SH-SY5Y (cell line): ENCODE data around the gene MCRIP1.

Experiments used
- GATA2 ChIP-seq: IDR thresholded peaks from 2 replicates; pipeline ENCODE4 v1.6.1; 2011; ENCODE audit warnings: mild to moderate bottlenecking, low read depth, low read length
- GATA3 ChIP-seq: IDR thresholded peaks from 2 replicates; pipeline ENCODE4 v1.6.1; 2011; ENCODE audit warnings: low read depth, mild to moderate bottlenecking, low read length, moderate library complexity

Gene MCRIP1

DNA sequence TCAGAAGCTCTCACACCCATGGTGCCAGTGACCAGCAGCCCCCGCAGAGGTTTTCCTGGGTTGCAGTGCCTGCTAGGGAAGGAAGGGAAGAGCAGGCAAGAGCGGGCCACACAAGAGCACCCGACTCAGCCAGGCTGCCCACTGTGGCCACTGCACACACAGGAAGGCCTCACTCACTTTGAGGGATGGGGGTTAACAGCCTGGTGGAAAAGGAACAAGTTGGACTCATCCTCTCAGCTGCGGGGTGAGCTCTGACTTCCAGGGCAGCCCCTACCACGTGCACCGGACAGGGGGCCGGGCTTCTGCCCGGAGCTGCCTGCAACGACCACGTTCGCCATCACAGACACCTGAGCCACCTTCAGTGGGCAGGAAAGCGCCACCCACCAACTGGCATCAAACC is 19.1 kb upstream of the MCRIP1 start:
- no peak for TF ChIP-seq GATA2
- TF ChIP-seq GATA3 = no peak

DNA sequence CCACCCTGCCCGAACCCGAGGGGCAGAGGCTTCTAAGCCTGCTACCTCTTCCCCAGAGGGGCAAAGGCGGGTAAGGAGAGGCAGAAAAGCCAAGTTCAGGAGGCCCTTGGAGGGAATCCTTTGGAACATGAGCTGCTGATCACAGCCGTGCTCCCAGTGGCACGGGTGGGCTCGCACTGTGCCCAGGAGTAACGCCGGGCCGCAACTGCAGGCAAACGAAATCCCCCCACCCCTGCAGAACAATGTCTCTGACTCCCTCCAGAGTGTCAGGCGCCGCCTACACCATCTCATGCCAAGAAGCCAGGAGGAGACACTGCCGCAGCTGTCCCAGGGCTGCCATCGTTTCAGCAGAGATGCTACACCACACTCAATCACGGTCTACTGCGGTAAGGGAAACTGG is 18.3 kb upstream of the MCRIP1 start:
- no peak for TF ChIP-seq GATA3
- no peak for TF ChIP-seq GATA2

DNA sequence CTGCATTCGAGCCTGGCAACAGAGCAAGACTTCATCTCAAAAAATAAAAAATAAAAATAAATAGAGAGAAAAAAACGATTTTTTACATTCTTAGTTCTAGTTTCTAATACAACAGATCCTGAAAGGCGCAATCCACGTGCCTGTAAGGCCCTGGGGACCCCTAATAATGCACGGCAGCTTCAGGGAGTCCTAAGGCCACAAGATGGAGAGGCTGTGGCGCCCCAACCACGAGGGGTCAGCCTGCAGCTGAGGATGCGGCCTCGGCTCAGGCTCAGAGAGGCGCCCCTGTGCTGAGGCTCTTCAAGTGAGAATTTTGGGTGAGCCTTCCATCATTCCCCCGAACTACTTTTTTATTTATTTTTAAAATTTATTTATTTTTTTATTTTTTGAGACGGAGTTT is 16.4 kb upstream of the MCRIP1 start:
- no peak for TF ChIP-seq GATA2
- no peak for TF ChIP-seq GATA3

DNA sequence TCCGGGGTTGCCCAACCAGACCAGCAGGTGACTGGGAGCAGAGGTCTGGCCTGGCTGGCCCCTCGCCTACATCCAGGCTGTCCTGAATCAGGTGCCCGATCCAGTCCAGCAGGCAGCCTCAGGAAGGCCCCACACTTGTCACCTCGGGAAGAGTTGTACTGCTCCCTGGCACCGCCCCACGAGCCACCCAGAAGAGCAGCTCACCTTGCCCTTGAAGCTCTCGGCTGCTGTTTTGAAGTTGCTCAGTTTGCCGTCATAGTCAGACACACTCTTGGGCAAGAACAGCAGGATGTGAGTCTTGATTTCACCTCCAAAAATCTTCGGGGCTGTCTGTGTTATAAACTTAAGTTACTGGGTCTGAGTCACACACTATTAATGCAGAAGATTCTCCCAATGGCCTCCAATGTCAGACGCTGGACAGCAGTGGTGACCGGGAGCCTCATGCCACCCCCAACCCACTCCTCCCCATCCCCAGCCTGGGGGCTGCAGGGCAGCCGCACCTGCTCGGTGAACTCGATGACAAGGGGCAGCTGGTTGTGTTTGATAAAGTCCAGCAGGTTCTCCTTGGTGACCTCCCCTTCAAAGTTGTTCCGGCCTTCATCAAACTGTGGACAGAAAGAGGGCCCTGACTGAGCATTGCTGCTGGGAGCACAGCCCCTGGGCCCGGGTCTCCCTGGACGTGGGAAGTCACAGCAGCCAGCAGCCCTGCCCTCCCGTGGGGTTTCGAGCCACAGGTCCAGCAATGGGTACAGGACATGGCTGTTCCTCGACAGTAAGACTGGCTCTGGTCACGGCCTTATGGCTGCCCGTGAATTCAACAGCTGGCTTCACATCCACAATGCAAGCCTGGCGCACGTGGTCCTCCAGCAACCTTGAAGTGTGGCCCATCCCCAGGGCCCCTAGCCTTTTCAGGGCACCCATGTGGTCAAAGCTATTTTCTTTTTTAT is 13.9 kb upstream of the MCRIP1 start:
- TF ChIP-seq GATA3 (no peak), GATA2 (no peak)

DNA sequence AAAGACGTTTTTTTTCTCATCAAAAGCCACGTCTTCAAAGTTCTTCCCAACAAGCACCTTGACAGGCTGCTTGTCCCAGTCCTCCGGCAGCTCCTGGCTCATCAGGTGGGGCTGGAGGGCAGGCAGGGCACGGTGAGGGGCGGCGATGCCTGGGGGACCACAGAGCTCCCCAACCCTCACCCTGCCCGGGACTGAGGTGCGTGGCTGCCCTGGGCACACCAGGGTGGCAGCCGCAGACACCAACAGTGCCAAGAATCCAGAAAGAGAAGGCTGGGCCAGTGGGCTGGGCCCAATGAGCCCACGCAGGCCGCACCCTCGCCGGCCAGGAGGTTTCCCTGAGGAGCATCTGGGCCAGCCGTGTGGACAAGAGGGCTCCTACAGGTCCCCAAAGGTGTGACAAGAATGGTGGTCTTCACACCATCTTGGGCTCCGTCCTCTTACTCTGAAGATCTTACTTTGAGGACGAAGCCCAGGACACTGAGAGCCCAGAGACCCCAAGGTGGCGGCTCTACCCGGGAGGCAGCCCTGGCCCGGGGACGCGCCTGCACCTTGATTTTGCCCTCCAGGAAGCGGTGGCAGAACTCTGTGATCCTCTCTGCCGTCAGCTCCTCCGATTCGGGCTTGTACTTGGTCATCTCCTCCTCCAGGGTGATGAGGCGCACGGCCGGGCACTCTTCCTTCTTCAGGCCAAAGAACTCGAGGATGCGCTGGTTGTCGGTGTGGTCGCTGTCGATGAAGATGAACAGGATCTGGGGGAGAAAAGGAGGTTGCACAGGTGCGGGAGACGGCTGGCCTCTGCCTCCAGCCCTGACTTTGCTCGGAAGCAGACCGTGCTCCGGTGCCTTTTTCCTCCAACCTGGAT is 13.0 kb upstream of the MCRIP1 start:
- TF ChIP-seq GATA2 = no peak

DNA sequence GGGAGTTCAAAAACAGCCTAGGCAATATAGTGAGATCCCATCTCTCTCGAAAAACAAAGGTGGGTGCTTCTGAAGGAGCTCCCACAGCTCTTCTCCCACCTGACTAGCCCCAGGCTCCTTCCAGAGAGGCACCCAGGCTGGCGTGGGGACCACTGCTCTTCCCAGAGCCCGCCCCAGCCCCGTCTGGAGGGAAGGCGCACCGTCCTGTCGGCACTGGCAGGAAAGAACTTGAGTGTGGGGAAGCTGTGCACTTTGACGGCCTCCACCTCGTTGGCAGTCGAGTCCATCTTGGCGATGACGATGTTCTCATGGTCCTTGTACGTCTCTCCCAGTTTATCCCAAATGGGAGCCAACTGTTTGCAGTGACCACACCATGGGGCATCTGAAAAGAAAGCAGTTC is 12.3 kb upstream of the MCRIP1 start:
- no peak for TF ChIP-seq GATA2
- TF ChIP-seq GATA3 = no peak

DNA sequence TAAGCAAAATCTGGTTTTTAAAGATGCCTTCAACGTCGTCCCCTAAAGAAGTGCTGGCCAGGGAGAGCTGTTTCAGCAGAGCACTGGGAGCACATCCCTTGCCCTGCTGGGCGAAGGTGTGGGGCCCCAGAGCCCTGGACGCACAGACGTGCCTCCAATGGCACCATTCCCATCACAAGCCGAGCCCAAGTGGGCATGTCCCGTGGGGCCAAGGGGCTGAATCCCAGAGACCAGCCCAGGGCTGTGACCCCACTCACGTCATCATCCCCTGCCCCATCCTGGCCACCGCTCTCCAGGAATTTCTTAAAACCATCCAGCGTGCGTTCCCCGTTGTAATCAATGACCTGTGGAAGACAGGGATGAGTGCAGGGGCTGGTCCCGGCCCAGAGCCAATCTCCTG is 11.8 kb upstream of the MCRIP1 start:
- no peak for TF ChIP-seq GATA2
- no peak for TF ChIP-seq GATA3

DNA sequence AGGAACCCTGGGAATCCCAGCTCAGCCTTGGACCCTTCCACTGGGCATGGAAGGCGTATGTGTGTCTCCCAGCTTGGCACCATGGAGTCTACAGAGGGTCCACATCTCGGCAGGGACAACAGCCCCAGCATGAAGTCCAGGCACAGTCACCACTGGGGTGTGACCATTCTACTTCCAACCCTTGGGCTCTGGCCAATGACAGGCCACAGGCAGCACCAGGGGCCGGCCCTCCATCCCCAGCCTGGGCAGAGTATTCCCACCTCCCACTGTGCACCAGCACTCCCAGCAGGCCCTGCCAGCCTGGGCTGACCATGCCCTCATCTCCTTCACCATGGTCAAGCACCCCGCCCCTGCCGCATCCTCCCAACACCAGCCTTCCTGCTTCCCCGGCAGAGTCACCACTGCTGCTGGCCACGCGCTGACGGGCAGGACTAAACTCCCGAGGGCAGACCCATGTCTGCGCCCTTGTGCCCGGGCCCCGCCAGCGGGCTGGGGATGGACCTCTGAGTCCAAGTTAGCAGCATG is 11.3 kb upstream of the MCRIP1 start:
- TF ChIP-seq GATA2 = no peak
- no peak for TF ChIP-seq GATA3

DNA sequence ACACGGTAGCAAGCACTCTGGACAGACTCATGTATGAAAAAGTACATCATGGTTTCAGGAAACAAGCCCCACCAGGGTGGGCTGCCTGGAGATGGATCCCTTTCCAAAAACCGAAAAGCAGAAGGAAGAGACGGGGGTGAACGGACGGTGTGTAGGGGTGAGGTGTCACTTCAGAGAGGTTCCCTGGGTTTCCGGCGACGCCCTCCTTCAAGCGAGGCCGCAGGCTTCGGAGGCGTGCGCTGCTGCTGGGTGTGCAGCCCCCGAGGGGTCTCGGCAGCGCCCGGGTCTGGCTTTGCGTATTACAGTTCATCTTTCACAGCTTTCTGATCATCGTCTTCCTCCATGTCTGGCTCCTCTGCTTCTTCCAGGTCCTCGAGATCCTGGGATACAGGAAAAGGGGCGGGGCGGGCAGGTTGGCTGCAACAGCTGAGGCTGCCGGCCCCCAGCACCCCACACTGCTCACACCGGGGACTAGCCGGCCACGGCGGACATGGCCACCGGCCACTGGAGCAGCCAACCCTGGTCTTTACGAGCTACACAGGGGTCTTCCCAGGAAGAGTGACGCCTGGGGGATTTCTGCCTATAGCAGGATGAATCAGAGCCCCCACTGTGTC is 10.7 kb upstream of the MCRIP1 start:
- TF ChIP-seq GATA2 = no peak
- no peak for TF ChIP-seq GATA3

DNA sequence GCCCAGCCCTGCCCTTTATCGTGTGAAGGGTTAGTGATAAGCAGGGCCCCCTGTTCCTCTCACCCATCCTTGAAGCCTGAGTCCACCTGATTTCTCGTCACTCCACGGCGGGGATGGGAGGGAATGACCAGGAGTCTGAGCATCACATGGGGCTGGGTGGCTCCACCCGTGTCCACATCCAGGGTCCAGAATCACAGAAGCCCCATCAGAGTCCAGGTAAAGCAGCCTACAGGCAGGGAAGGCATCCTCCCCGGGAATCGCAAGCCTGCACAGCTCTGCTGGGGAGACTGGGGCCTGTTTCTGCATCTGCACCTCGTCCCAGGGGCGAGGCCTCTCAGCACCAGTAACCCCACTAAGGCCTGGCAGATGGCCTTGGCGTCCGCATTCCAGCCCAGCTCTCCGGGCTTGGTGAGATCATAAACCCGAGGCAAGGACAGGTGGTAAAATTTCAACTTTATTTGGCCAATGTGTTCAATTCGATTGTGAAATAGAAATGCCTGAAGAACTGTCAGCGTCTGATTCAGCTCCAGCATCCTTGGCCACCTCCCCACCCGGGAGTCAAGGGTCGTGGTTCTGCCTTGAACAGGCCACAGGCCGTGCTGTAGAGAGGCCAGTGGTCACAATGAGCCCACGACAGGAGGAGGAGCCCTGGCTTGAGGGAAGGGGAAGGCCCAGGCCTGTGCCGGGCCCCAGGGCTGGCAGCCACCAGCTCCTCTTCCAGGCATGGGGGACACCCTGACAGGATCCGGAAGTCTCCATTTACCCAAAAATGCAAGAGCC is 9.8 kb upstream of the MCRIP1 start:
- TF ChIP-seq GATA3 = no peak
- no peak for TF ChIP-seq GATA2

DNA sequence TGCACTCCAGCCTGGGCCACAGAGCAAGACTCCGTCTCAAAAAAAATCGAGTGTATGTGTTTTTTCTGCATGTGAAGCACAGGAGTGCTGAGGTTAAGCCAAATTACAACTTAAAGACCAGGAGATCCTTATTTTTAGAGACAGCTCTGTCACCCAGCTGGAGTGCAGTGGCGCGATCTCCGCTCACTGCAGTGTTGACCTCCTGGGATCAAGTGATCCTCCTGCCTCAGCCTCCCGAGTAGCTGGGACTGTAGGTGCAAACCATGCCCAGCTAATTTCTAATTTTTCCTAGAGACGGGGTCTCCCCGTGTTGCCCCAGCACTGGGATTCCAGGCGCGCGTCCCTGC is 9.3 kb upstream of the MCRIP1 start:
- no peak for TF ChIP-seq GATA2
- no peak for TF ChIP-seq GATA3

DNA sequence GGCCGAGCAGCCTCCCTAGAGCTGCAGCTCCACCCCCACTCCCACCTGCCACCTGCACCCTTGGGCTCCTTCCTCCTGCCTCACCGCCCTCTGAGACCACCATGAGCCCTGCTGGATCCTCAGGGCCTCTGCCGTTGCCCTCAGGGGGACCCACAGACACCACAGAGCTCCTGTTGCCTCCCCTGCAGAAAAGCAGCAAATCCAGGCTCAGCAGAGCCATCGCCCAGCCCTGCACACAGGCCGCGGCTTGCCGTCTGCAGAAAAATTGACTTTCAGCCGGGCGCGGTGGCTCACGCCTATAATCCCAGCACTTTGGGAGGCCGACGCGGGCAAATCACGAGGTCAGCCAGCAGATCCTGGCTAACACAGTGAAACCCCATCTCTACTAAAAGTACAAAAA is 8.8 kb upstream of the MCRIP1 start:
- TF ChIP-seq GATA2 = no peak
- no peak for TF ChIP-seq GATA3

DNA sequence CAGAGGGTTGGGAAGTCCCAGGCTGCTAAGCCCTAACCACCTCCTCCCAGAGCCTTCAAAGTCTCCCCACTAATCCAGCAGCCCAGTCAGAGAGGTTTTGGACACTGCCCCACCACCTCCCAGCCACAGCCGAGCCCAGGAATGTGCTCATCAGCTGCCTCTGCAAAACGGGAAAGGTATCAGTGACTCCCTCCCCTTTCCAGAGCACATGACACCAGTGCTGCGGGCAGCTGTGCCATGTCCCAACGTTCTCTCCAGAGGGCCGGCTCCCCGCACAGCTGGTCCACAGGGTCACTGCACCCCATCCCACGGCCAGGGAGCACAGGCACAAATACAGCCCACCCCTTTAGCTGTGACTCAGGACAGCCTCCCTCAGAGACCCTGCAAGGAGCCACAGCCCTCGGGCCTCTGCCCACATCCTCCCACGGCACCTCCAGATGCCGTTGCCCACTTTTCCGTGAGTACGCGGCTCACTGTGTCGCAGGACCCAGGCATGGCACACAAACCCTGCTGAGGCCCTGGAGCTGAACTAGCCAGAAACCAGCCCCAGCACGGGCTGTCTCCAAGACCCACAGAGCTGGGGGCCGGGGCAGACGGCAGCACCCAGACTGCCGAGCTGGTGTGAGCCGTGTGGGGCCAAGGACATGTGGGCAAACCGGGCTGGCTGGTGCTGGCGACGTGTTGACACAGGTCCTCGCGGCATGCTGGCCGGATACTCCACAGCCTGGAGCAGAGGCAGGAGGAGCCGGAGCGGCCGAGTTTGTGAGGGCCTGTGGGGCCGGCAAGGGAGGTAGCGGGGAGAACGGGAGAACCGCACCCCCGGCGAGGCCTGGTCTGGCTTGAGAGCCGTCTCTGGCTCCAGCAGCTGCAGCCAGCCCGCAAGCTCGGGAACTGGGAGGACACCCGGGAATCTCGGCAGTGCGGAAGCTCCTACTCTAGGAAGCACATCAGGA is 8.0 kb upstream of the MCRIP1 start:
- TF ChIP-seq GATA3 = no peak
- no peak for TF ChIP-seq GATA2
